Suppressor macrophage treated with lipopolysaccharide for 1 hour (primary cell): ENCODE results near the gene ST3GAL2.

ENCODE experiments used
- DNase-seq, 3 donors: peaks; one replicate each; pipeline ENCODE4 v3.0.0-alpha.2; 2020 to 2022

ST3GAL2 gene, protein sequence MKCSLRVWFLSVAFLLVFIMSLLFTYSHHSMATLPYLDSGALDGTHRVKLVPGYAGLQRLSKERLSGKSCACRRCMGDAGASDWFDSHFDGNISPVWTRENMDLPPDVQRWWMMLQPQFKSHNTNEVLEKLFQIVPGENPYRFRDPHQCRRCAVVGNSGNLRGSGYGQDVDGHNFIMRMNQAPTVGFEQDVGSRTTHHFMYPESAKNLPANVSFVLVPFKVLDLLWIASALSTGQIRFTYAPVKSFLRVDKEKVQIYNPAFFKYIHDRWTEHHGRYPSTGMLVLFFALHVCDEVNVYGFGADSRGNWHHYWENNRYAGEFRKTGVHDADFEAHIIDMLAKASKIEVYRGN

DNA sequence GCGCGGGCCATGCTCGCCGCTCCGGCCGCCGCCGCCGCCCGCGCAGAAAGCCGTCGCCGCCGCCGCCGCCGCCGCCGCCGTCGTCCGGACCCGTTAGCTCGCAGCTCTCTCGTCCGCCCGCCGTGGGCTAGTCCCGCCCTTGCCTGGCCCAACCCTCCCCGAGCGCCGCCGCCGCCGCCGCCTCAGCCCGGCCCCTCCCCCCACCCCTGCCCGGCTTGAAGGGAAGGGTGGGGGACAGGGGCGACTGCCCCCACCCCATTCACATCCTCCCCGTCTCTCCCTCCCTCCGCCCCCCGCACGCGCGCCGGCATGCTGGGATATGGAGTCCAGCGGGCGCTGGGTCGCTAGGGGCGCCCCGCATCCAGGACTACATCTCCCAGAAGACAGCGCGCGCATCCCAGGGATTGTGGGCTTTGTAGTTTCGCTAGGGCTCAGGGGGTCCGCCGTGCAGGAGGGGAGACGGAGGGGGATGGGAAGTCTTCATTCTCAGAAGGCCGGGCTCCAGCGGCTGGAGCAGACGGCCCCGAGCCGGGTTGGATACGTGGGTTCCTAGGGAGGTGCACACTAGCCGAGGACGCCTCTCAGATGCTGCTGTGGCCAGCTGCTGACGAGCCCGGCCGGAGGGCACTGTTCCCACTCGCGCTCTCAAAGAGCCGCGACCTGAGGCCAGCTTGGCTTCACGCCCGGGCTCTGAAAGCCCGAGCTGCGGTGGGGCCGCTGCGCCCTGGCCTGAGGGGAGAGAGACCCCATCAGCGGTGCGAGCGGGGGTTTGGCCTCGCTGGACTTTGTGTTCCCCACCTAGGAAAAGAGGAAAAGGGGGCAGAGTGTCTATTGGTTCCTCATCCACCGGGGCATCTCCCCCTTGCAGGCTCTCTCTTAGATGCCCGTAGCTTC is at the start of gene ST3GAL2:
TSS of gene ST3GAL2 (minus strand) at position 132 of the 894 bp plus-strand sequence. CDS start 40,570 bp downstream, outside the sequence.
- peak; percentile 91 to 96 (median 94) for DNase-seq

GRCh38 chr16:70484867-70485266 is 46.0 kb upstream of the ST3GAL2 start:
- DNase-seq: no peak

DNA sequence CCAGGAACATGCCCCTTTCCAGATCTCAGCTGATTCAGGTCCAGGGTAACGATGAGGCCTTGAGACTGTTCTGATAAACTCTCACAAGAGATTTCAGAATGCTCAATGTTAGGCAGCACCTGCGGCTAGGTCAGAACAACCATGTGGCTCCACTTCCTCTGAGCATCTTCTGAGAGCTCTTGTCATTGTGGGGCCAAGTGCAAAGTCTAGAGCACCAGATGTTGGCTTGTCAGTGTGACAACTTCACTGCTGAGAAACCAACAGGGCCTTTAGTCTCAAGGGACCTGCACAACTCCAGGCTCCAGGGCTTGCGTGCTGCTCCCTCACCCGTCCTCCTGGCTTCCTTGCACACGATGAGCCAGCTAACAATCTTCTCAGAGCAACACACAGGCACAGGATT is 44.5 kb upstream of the ST3GAL2 start:
- DNase-seq: no peak

GRCh38 chr16:70482624-70483023 is 43.7 kb upstream of the ST3GAL2 start:
- DNase-seq: no peak

- no peak for DNase-seq
Measured at GRCh38 chr16:70481929-70482536, 43.1 kb upstream of the ST3GAL2 start.

- DNase-seq: no peak
Measured at GRCh38 chr16:70480127-70481105, 41.5 kb upstream of the ST3GAL2 start.

GRCh38 chr16:70478912-70479341 is 40.0 kb upstream of the ST3GAL2 start:
- DNase-seq: no peak

DNA sequence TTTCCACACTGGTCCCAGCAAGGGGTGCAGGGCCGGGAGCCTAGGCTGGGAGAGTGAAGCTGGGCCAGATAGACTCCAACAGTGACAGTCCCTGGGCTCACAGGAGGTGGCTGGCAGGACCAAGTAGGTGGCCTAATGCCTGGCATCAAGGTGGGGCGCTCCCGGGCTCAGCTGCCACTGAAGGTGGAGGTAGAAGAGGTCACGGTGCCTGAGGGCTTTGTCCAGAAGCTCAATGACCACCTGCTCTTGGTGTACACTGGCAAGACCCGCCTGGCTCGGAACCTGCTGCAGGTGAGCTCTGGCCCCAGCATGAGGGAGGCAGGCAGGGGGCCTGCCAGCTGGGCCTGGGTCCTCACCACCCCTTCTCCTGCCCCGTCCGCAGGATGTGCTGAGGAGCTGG is 39.3 kb upstream of the ST3GAL2 start:
- no peak for DNase-seq

- DNase-seq: peak in 1 of 3 donors; percentile 8
Measured at GRCh38 chr16:70476272-70477020, 37.5 kb upstream of the ST3GAL2 start.

DNA sequence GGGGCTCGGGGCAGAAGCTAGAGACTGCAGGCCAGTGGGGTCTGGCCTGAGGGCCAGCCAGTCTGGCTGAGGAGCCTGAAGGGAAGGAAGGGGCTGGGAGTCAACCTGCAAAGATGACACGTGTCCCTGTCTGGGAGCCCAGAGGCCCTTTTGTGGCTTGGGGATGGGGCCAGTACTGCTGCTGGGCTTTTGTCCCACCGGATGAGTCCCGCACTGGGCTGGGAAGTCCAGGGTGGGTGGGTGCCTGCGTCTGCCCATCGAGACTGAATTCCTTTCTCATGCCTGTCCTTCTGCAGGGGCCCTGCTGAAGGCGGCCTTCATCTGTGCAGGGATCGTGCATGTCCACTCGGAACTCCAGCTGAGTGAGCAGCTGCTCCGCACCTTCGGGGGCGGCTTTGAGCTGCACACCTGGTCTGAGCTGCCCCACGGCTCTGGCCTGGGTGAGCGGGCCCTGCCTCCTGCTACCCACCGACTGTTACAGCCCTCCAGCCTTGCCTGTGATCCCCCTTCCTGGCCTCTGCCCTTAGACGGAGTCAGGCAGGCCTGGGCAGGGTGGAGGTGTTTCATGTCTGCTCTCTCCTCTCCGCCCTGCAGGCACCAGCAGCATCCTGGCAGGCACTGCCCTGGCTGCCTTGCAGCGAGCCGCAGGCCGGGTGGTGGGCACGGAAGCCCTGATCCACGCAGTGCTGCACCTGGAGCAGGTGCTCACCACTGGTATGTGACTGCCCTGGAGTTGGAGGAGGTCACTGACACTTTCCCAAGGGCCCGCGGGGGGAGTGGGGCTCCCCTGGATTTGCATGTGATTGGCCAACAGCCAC is 36.4 kb upstream of the ST3GAL2 start:
- DNase-seq: no peak

DNA sequence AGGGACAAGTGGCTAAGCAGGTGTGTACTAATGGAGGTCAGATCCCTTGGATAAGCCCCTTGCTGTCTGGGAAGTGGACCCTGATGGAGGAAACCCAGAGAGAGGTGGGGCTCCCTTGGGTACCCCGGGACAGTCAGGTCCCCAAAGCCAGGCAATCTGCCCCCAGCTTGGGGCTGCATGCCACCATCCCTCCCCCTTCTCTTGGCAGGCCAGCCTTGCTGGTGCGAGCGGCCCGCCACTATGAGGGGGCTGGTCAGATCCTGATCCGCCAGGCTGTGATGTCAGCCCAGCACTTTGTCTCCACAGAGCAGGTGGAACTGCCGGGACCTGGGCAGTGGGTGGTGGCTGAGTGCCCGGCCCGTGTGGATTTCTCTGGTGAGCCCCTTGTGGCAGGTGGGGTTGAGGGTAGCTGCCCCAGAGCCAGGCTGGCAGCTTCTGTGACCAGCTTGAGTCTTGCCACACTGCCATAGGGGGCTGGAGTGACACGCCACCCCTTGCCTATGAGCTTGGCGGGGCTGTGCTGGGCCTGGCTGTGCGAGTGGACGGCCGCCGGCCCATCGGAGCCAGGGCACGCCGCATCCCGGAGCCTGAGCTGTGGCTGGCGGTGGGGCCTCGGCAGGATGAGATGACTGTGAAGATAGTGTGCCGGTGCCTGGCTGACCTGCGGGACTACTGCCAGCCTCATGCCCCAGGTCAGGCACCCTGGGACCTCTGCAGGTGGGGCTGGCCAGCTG is 35.6 kb upstream of the ST3GAL2 start:
- no peak for DNase-seq

DNA sequence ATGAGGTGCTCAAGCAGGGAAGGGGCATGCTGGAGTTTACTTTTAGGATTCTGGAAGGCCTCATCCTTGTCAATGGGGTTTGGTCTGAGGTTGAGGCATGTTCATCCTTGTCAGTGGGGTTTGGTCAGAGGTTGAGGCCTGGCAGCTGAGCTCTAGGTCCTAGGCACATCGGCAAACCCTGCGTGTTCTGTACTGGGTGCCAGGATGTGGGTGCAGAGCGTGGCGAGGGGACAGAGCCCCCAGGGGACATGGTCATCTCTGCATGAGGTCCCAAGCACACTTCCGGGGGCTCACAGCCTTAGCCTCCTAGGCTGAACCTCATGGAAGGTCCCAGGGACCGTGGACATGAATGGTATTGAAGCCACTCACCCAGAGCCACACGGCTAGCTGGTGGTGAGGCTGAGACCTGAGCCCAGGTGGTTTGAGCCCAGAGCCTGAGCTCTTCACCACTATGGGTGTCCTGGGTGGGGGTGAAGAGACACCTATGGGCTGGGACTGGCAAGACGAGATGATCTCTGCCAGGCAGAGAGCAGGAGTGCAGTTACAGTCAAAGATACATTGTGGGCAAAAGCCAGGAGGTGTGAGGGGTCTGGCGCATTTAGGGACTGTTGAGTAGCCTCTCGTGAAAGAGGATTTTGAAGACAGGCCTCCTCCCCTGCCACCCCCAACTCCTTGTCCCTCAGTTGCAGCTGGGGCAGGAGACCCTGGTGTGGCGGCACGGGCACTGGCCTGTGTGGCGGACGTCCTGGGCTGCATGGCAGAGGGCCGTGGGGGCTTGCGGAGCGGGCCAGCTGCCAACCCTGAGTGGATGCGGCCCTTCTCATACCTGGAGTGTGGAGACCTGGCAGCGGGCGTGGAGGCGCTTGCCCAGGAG is 34.8 kb upstream of the ST3GAL2 start:
- no peak for DNase-seq

GRCh38 chr16:70472786-70473433 is 34.0 kb upstream of the ST3GAL2 start:
- DNase-seq: no peak

DNA sequence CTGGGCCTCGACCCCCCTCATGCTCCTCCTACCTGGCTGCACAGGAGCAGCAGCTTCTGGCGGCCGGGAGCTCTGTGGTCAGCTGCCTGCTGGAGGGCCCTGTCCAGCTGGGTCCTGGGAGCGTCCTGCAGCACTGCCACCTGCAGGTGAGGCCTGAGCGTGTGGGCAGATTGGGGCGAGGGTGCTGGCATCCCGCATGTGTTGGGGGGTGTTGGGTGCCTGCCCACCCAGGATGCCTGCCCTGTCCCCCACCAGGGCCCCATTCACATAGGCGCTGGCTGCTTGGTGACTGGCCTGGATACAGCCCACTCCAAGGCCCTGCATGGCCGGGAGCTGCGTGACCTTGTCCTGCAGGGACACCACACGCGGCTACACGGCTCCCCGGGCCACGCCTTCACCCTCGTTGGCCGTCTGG is 32.0 kb upstream of the ST3GAL2 start:
- DNase-seq: peak in 2 of 3 donors; percentile 35 to 53

DNA sequence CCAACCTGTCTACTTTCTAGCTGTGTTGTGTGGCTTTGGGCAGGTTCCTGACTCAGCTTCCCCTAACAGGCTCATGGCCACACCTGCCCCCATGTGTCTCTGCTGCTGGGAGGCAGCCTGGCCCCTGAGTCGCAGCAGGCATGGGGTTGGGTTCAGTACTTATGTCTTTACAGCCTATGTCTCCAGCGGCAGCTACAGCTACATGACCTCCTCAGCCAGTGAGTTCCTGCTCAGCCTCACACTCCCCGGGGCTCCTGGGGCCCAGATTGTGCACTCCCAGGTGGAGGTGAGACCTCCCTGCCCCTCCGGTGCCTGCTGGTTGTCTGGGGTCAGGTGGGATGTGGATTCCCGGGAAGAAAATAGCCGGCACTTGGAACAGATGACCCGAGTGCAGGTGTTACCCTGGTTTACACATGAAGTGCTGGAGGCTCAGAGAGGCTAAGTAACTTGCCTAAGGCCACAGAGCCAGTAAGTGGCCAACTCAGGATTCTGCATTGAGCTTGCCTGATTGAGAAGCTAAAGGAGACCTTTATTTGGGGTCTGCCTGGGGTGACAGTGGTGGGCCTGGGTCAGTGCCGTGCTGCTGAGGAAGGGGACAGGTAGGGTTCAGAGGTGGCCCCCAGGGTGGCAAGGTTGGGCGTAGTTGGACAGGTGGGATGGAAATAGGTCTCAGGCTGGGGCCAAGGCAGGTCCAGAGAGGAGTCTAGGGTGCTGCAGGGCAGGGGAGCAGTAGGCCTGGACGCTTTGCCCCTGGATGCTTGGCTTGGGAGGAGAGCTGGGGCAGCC is 31.4 kb upstream of the ST3GAL2 start:
- no peak for DNase-seq

GRCh38 chr16:70468776-70469525 is 30.1 kb upstream of the ST3GAL2 start:
- no peak for DNase-seq

- no peak for DNase-seq
Measured at GRCh38 chr16:70467608-70468007, 28.7 kb upstream of the ST3GAL2 start.
